ENCODE measurements around the gene APOE. TPM values are rescaled to one million over a fixed set of nuclear protein-coding genes. Genes with fewer than 3 reads are reported as not detected.

Gene APOE
- total and polyA plus RNA-seq, 9 of the 15 experiments (the other 6 are each of a cell fraction or from before 2014, with no cell fraction given) = 0.14 to 180 (median 58.1) TPM; not detected in 1

- TF ChIP-seq PRDM10 (IDR thresholded peaks at IDR 0.05; ENCODE audit: partially characterized antibody) = no peak
- no peak for TF ChIP-seq HNRNPL (IDR thresholded peaks at IDR 0.05; ENCODE audit: low read depth, low read length)
- no peak for TF ChIP-seq FOXM1 (IDR thresholded peaks at IDR 0.05; ENCODE audit: low read depth)
- TF ChIP-seq FOXM1 (CRISPR knock-in tag; IDR thresholded peaks at IDR 0.05; ENCODE audit: low read depth) = no peak
- no peak for TF ChIP-seq NFIX (CRISPR knock-in tag; IDR thresholded peaks at IDR 0.05; ENCODE audit: low read depth)
- TF ChIP-seq REST (IDR thresholded peaks at IDR 0.05; ENCODE audit: borderline replicate concordance) = no peak
- no peak for TF ChIP-seq REST (CRISPR knock-in tag; IDR thresholded peaks at IDR 0.05; ENCODE audit: low read depth)
- peak; percentile 39; the same call in 1 of the 2 replicates for TF ChIP-seq BCOR (IDR thresholded peaks at IDR 0.05)
- no peak for TF ChIP-seq EHMT2 (IDR thresholded peaks at IDR 0.05)
- TF ChIP-seq ATF7 (IDR thresholded peaks at IDR 0.05) = no peak
- TF ChIP-seq SMC3 (conservative IDR thresholded peaks at IDR 0.05; ENCODE audit: insufficient read depth, low read depth, low read length) = no peak
- TF ChIP-seq ZNF408 (CRISPR knock-in tag; IDR thresholded peaks at IDR 0.05; ENCODE audit: low read depth) = no peak
- no peak for TF ChIP-seq NFXL1 (CRISPR knock-in tag; IDR thresholded peaks at IDR 0.05)
- TF ChIP-seq ZNF431 (CRISPR knock-in tag; IDR thresholded peaks at IDR 0.05) = 0 out of 2 replicates have a peak, but pooled peaks have one; percentile 15
- TF ChIP-seq CBX3 (IDR thresholded peaks at IDR 0.05; ENCODE audit: borderline replicate concordance in 1 of 2, low read length in 2 of 2) = no peak
Observed at GRCh38 chr19:44955505-44956439, 50.2 kb downstream of the APOE start (continued).
